Measurements from ENCODE around the gene PRR5.

PRR5 gene

GRCh38 chr22:44723801-44724200 lies 21.8 kb downstream of the PRR5 start:
- no peak for DNase-seq (ENCODE audit: low read depth, low spot score)
- Histone ChIP-seq H3K27ac (no peak overlapping the region), H3K4me3 (no peak overlapping the region), H3K9me3 (ENCODE audit: low read depth, low read length) (no peaks in the 10 kb centered on the region), H3K36me3 (ENCODE audit: insufficient read depth, low read length) (no peaks in the 10 kb centered on the region), H3K9ac (ENCODE audit: insufficient read length) (no peak overlapping the region)
- TF ChIP-seq EZH2 (IDR thresholded peaks at IDR 0.05) (no peak), POLR2AphosphoS5 (IDR thresholded peaks at IDR 0.05; ENCODE audit: borderline replicate concordance, low read depth, low read length) (no peak), FOXP2 (optimal IDR thresholded peaks at IDR 0.05; ENCODE audit: control extremely low read depth, extremely low read length, insufficient read depth) (no peak)

- Histone ChIP-seq H3K4me3 (no peak overlapping the region), H3K36me3 (ENCODE audit: insufficient read depth, low read length) (no peaks in the 10 kb centered on the region), H3K9ac (ENCODE audit: insufficient read length) (no peak overlapping the region), H3K9me3 (ENCODE audit: low read depth, low read length) (no peaks in the 10 kb centered on the region), H3K27ac (no peak overlapping the region)
- no peak for TF ChIP-seq POLR2AphosphoS5 (IDR thresholded peaks at IDR 0.05; ENCODE audit: borderline replicate concordance, low read depth, low read length)
- no peak for TF ChIP-seq FOXP2 (optimal IDR thresholded peaks at IDR 0.05; ENCODE audit: control extremely low read depth, extremely low read length, insufficient read depth)
- TF ChIP-seq EZH2 (IDR thresholded peaks at IDR 0.05) = no peak
- no peak for DNase-seq (ENCODE audit: low read depth, low spot score)
Observed at GRCh38 chr22:44724416-44724815, 22.4 kb downstream of the PRR5 start.

GRCh38 chr22:44724859-44725258 lies 22.9 kb downstream of the PRR5 start:
- Histone ChIP-seq H3K27ac (no peak overlapping the region), H3K4me3 (no peak overlapping the region), H3K9ac (ENCODE audit: insufficient read length) (no peak overlapping the region), H3K36me3 (ENCODE audit: insufficient read depth, low read length) (no peaks in the 10 kb centered on the region), H3K9me3 (ENCODE audit: low read depth, low read length) (no peaks in the 10 kb centered on the region)
- TF ChIP-seq EZH2 (IDR thresholded peaks at IDR 0.05) (no peak), FOXP2 (optimal IDR thresholded peaks at IDR 0.05; ENCODE audit: control extremely low read depth, extremely low read length, insufficient read depth) (no peak), POLR2AphosphoS5 (IDR thresholded peaks at IDR 0.05; ENCODE audit: borderline replicate concordance, low read depth, low read length) (no peak)
- DNase-seq (ENCODE audit: low read depth, low spot score) = no peak

- Histone ChIP-seq H3K36me3 (ENCODE audit: insufficient read depth, low read length) (no peaks in the 10 kb centered on the region), H3K9me3 (ENCODE audit: low read depth, low read length) (no peaks in the 10 kb centered on the region), H3K27ac (no peak overlapping the region), H3K9ac (ENCODE audit: insufficient read length) (no peak overlapping the region), H3K4me3 (no peak overlapping the region)
- TF ChIP-seq FOXP2 (optimal IDR thresholded peaks at IDR 0.05; ENCODE audit: control extremely low read depth, extremely low read length, insufficient read depth) (no peak), POLR2AphosphoS5 (IDR thresholded peaks at IDR 0.05; ENCODE audit: borderline replicate concordance, low read depth, low read length) (no peak), EZH2 (IDR thresholded peaks at IDR 0.05) (no peak)
- no peak for DNase-seq (ENCODE audit: low read depth, low spot score)
Observed at GRCh38 chr22:44726439-44726838, 24.4 kb downstream of the PRR5 start.

- H3K36me3 ChIP-seq (ENCODE audit: insufficient read depth, low read length) = no peaks in the 10 kb centered on the region
- no peak overlapping the region for H3K9ac ChIP-seq (ENCODE audit: insufficient read length)
- no peaks in the 10 kb centered on the region for H3K9me3 ChIP-seq (ENCODE audit: low read depth, low read length)
- no peak overlapping the region for H3K27ac ChIP-seq
- no peak overlapping the region for H3K4me3 ChIP-seq
- DNase-seq (ENCODE audit: low read depth, low spot score) = no peak
- TF ChIP-seq POLR2AphosphoS5 (IDR thresholded peaks at IDR 0.05; ENCODE audit: borderline replicate concordance, low read depth, low read length) = no peak
- TF ChIP-seq FOXP2 (optimal IDR thresholded peaks at IDR 0.05; ENCODE audit: control extremely low read depth, extremely low read length, insufficient read depth) = no peak
Observed at GRCh38 chr22:44727148-44727547, 25.1 kb downstream of the PRR5 start.

- no peak overlapping the region for H3K27ac ChIP-seq
- TF ChIP-seq POLR2AphosphoS5 (IDR thresholded peaks at IDR 0.05; ENCODE audit: borderline replicate concordance, low read depth, low read length) = no peak
- TF ChIP-seq FOXP2 (optimal IDR thresholded peaks at IDR 0.05; ENCODE audit: control extremely low read depth, extremely low read length, insufficient read depth) = no peak
- no peak for TF ChIP-seq EZH2 (IDR thresholded peaks at IDR 0.05)
- no peak overlapping the region for H3K9ac ChIP-seq (ENCODE audit: insufficient read length)
- no peaks in the 10 kb centered on the region for H3K9me3 ChIP-seq (ENCODE audit: low read depth, low read length)
- no peak for DNase-seq (ENCODE audit: low read depth, low spot score)
- no peak overlapping the region for H3K4me3 ChIP-seq
- no peaks in the 10 kb centered on the region for H3K36me3 ChIP-seq (ENCODE audit: insufficient read depth, low read length)
Observed at GRCh38 chr22:44727709-44728108, 25.7 kb downstream of the PRR5 start.

- DNase-seq (ENCODE audit: low read depth, low spot score) = no peak
- no peak overlapping the region for H3K27ac ChIP-seq
- no peaks in the 10 kb centered on the region for H3K36me3 ChIP-seq (ENCODE audit: insufficient read depth, low read length)
- no peak overlapping the region for H3K4me3 ChIP-seq
- no peaks in the 10 kb centered on the region for H3K9me3 ChIP-seq (ENCODE audit: low read depth, low read length)
- H3K9ac ChIP-seq (ENCODE audit: insufficient read length) = no peak overlapping the region
- TF ChIP-seq FOXP2 (optimal IDR thresholded peaks at IDR 0.05; ENCODE audit: control extremely low read depth, extremely low read length, insufficient read depth) (no peak), POLR2AphosphoS5 (IDR thresholded peaks at IDR 0.05; ENCODE audit: borderline replicate concordance, low read depth, low read length) (no peak), EZH2 (IDR thresholded peaks at IDR 0.05) (no peak)
Observed at GRCh38 chr22:44728761-44729324, 26.8 kb downstream of the PRR5 start.

- Histone ChIP-seq H3K9ac (ENCODE audit: insufficient read length) (no peak overlapping the region), H3K36me3 (ENCODE audit: insufficient read depth, low read length) (no peaks in the 10 kb centered on the region), H3K9me3 (ENCODE audit: low read depth, low read length) (no peaks in the 10 kb centered on the region), H3K27ac (no peak overlapping the region), H3K4me3 (no peak overlapping the region)
- no peak for DNase-seq (ENCODE audit: low read depth, low spot score)
- no peak for TF ChIP-seq POLR2AphosphoS5 (IDR thresholded peaks at IDR 0.05; ENCODE audit: borderline replicate concordance, low read depth, low read length)
- no peak for TF ChIP-seq FOXP2 (optimal IDR thresholded peaks at IDR 0.05; ENCODE audit: control extremely low read depth, extremely low read length, insufficient read depth)
- no peak for TF ChIP-seq EZH2 (IDR thresholded peaks at IDR 0.05)
Observed at GRCh38 chr22:44729391-44730021, 27.5 kb downstream of the PRR5 start.

- no peak overlapping the region for H3K9ac ChIP-seq (ENCODE audit: insufficient read length)
- H3K27ac ChIP-seq = no peak overlapping the region
Observed at GRCh38 chr22:44730022-44730393, 28.0 kb downstream of the PRR5 start.

More at GRCh38 chr22:44730022-44730393, 28.0 kb downstream of the PRR5 start:
- Histone ChIP-seq H3K9me3 (ENCODE audit: low read depth, low read length) (no peaks in the 10 kb centered on the region), H3K36me3 (ENCODE audit: insufficient read depth, low read length) (no peaks in the 10 kb centered on the region), H3K4me3 (no peak overlapping the region)
- TF ChIP-seq EZH2 (IDR thresholded peaks at IDR 0.05) = no peak
- no peak for TF ChIP-seq POLR2AphosphoS5 (IDR thresholded peaks at IDR 0.05; ENCODE audit: borderline replicate concordance, low read depth, low read length)
- no peak for TF ChIP-seq FOXP2 (optimal IDR thresholded peaks at IDR 0.05; ENCODE audit: control extremely low read depth, extremely low read length, insufficient read depth)
- DNase-seq (ENCODE audit: low read depth, low spot score) = no peak
